NCI-H146 treated with DMSO at 0.1 percent for 48 hours (cell line): ENCODE data around the gene RSPH9.
"Not testable (repeated sequence)": the region's sequence is repeated elsewhere in the genome, so short reads cannot be mapped to it uniquely, and the experiment has no call there.

Source experiments
- DNase-seq: peaks from one replicate; lab custom pipeline; 2025; ENCODE audit not compliant: unreplicated experiment; lab: John Stamatoyannopoulos, UW

RSPH9 gene

GRCh38 chr6:43682724-43683429 lies 38.0 kb downstream of the RSPH9 start:
- no peak for DNase-seq

GRCh38 chr6:43683708-43684455 lies 39.0 kb downstream of the RSPH9 start:
- DNase-seq = no peak

GRCh38 chr6:43687079-43687436 lies 42.2 kb downstream of the RSPH9 start:
- DNase-seq = no peak

GRCh38 chr6:43687437-43688347 lies 42.9 kb downstream of the RSPH9 start, which contains the start of gene MRPS18A:
Gene MRPS18A, minus strand, starts transcription at chr6:43687791. Its CDS starts 12 bp downstream, at chr6:43687779.
- DNase-seq = peak; percentile 87

GRCh38 chr6:43689421-43689820 lies 44.6 kb downstream of the RSPH9 start:
- DNase-seq = no peak

- DNase-seq = peak; percentile 97
Measured at GRCh38 chr6:43695215-43695966, 50.6 kb downstream of the RSPH9 start.

- no peak for DNase-seq
Measured at GRCh38 chr6:43695967-43696291, 51.1 kb downstream of the RSPH9 start.

GRCh38 chr6:43697421-43697820 lies 52.6 kb downstream of the RSPH9 start:
- no peak for DNase-seq

GRCh38 chr6:43698584-43699349 lies 53.9 kb downstream of the RSPH9 start:
- DNase-seq = peak; percentile 63

GRCh38 chr6:43699564-43700186 lies 54.8 kb downstream of the RSPH9 start:
- DNase-seq = peak; percentile 94

GRCh38 chr6:43700939-43701560 lies 56.2 kb downstream of the RSPH9 start:
- not testable (repeated sequence) for DNase-seq

- DNase-seq = no peak
Measured at GRCh38 chr6:43702171-43702533, 57.3 kb downstream of the RSPH9 start.

- DNase-seq = peak; percentile 98
Measured at GRCh38 chr6:43702534-43703440, 58.0 kb downstream of the RSPH9 start.

GRCh38 chr6:43703512-43704429 lies 58.9 kb downstream of the RSPH9 start:
- DNase-seq = peak; percentile 91

GRCh38 chr6:43705996-43706395 lies 61.2 kb downstream of the RSPH9 start:
- DNase-seq = no peak

GRCh38 chr6:43706788-43707187 lies 62.0 kb downstream of the RSPH9 start:
- DNase-seq = no peak

GRCh38 chr6:43707269-43707668 lies 62.4 kb downstream of the RSPH9 start:
- no peak for DNase-seq
